ENCODE results near the gene TRAF3IP1.

DNA sequence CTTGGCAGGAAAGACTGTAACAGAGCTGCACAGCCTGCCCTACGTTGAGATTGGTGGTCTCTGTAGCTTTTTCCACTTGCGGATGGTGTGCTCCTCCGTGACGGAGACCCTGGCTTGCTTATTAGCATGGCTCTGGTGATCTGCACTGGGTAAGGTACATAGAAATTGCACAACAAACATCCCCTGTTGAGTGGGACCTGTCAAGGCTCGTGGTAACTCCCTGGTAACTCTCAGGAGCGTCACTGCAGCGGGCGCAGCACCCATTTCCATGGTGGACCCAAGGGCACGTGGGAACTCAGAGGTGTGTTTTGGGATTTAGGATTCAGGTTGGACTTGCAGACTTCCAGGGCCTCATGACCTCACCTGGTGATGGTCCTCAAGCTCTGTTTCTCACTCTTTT, 1.1 kb downstream of the TRAF3IP1 start:
- TF ChIP-seq CTCF (IDR thresholded peaks at IDR 0.05) (no peak), POLR2A (IDR thresholded peaks at IDR 0.05) (no peak)

Data from testis (tissue), 2 donors.